ENCODE results near the gene SON.
A peak's percentile ranks its signal among the peaks of the same experiment; 100 is the strongest.
"Not testable (repeated sequence)": the region's sequence is repeated elsewhere in the genome, so short reads cannot be mapped to it uniquely, and the experiment has no call there.

The SON gene, protein sequence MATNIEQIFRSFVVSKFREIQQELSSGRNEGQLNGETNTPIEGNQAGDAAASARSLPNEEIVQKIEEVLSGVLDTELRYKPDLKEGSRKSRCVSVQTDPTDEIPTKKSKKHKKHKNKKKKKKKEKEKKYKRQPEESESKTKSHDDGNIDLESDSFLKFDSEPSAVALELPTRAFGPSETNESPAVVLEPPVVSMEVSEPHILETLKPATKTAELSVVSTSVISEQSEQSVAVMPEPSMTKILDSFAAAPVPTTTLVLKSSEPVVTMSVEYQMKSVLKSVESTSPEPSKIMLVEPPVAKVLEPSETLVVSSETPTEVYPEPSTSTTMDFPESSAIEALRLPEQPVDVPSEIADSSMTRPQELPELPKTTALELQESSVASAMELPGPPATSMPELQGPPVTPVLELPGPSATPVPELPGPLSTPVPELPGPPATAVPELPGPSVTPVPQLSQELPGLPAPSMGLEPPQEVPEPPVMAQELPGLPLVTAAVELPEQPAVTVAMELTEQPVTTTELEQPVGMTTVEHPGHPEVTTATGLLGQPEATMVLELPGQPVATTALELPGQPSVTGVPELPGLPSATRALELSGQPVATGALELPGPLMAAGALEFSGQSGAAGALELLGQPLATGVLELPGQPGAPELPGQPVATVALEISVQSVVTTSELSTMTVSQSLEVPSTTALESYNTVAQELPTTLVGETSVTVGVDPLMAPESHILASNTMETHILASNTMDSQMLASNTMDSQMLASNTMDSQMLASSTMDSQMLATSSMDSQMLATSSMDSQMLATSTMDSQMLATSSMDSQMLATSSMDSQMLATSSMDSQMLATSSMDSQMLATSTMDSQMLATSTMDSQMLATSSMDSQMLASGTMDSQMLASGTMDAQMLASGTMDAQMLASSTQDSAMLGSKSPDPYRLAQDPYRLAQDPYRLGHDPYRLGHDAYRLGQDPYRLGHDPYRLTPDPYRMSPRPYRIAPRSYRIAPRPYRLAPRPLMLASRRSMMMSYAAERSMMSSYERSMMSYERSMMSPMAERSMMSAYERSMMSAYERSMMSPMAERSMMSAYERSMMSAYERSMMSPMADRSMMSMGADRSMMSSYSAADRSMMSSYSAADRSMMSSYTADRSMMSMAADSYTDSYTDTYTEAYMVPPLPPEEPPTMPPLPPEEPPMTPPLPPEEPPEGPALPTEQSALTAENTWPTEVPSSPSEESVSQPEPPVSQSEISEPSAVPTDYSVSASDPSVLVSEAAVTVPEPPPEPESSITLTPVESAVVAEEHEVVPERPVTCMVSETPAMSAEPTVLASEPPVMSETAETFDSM (N-terminal part only)

DNA sequence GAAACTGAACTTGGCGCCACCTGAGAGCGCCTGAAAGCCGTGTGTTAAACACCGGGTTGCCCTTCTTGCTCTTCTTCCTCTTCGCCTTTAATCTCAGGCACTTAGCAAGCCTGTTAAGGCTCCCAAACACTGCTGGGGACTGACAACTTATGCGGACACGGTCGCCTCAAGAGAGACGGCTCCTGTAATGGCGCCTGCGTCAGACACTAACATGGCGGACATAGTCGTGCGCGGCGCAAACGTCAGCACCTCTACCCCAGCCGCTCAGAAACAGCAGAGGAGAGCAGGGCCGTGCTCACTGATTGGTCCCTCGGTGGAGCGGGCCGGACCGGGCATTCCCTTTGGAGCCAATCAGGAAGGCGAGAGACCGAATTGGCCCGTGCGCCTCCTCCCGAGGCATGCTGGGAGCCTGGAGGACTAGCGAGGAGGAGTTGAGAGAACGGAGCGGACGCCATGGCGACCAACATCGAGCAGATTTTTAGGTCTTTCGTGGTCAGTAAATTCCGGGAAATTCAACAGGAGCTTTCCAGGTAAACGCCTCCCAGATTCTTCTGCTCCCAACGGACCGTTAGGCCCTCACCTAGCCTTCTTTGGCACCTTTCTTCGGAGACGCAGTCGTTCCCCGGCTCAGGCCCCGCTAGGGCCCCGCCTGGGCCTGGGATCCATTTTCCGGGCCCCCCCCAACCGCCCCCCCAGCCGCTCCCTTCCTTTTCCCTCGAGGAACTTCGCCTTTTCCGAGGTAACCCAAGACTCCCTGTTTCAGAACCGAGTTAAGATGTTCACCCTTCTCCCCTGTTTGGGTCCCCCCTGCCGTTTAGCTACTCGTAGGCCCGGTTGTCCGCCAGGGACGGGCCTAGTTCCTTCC is at the start of gene SON:
SON (plus strand) TSS at position 399 of the 865 bp plus-strand sequence; CDS start at position 454, 55 bp downstream.
- in situ Hi-C loops (cut with MboI; ENCODE audit: low pct_unique_long_range_greater_than_20kb, low sequenced_read_pairs, unreplicated experiment) = no loop called here
- TF ChIP-seq, protein P1, sequence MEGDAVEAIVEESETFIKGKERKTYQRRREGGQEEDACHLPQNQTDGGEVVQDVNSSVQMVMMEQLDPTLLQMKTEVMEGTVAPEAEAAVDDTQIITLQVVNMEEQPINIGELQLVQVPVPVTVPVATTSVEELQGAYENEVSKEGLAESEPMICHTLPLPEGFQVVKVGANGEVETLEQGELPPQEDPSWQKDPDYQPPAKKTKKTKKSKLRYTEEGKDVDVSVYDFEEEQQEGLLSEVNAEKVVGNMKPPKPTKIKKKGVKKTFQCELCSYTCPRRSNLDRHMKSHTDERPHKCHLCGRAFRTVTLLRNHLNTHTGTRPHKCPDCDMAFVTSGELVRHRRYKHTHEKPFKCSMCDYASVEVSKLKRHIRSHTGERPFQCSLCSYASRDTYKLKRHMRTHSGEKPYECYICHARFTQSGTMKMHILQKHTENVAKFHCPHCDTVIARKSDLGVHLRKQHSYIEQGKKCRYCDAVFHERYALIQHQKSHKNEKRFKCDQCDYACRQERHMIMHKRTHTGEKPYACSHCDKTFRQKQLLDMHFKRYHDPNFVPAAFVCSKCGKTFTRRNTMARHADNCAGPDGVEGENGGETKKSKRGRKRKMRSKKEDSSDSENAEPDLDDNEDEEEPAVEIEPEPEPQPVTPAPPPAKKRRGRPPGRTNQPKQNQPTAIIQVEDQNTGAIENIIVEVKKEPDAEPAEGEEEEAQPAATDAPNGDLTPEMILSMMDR (IDR thresholded peaks at IDR 0.05; ENCODE audit: extremely low read depth, insufficient read depth, missing control alignments) = no peak
- DNase-seq (ENCODE audit: low spot score) = peak; percentile 95

DNA sequence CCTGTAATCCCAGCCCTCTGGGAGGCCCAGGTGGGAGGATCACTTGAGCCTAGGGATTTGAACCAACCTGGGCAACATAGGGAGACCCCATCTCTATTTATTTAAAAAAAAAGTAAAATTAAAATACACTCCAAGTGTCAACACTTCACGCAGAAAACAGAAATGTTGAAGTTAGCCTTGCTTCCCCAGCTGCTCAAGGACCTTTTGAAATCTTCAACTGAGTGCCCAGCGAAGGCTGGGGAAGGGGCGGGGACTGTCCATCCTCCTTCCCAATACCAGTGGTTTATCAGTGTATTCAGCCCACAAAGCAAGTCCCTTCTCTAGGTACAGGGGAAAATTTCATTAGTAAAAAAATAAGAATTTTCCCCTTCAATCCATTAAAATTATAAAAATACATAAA is 49.1 kb upstream of the SON start:
- TF ChIP-seq, protein P1 (IDR thresholded peaks at IDR 0.05; ENCODE audit: extremely low read depth, insufficient read depth, missing control alignments) = no peak
- DNase-seq (ENCODE audit: low spot score) = no peak
- in situ Hi-C loops (cut with MboI; ENCODE audit: low pct_unique_long_range_greater_than_20kb, low sequenced_read_pairs, unreplicated experiment) = no loop called here

DNA sequence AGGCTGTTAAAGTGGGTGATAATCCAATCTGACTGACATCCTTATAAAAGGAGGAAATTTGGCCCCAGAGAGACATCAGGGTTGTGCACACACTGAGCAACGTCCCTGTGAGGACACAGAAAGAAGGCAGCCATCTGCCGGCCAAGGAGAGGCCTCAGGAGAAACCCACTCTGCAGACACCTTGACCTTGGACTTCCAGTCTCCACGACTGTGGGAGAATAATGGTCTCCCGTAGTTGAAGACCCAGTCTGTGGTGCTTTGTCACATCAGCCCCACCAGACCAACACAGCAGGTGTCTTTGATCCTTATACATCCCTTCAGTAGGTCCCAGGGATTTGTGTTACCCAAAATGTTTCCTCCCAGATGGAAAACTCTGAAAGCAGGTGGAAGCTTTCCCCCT is 47.1 kb upstream of the SON start:
- TF ChIP-seq, protein P1 (IDR thresholded peaks at IDR 0.05; ENCODE audit: extremely low read depth, insufficient read depth, missing control alignments) = no peak
- DNase-seq (ENCODE audit: low spot score) = no peak
- in situ Hi-C loops (cut with MboI; ENCODE audit: low pct_unique_long_range_greater_than_20kb, low sequenced_read_pairs, unreplicated experiment) = no loop called here

DNA sequence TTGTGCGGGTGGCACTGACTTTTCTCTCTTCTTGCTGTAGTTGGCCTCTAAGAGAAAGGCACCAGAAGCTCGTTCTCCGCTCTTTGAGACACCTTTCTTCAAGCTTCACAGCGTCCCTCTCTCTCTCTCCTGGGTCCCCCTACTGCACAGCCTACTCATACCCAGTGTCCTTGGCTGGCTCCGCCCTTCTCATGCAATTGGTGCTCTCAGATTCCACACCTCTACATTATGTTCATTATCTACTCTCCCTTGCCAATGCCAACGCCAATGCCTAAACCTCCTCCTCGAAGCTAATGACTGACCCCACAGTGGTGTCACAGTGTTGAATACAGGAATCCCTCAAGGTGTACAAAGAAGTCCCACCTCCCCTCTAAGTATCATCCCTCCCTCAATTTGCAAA is 46.5 kb upstream of the SON start:
- no peak for DNase-seq (ENCODE audit: low spot score)
- in situ Hi-C loops (cut with MboI; ENCODE audit: low pct_unique_long_range_greater_than_20kb, low sequenced_read_pairs, unreplicated experiment) = no loop called here
- TF ChIP-seq, protein P1 (IDR thresholded peaks at IDR 0.05; ENCODE audit: extremely low read depth, insufficient read depth, missing control alignments) = no peak

DNA sequence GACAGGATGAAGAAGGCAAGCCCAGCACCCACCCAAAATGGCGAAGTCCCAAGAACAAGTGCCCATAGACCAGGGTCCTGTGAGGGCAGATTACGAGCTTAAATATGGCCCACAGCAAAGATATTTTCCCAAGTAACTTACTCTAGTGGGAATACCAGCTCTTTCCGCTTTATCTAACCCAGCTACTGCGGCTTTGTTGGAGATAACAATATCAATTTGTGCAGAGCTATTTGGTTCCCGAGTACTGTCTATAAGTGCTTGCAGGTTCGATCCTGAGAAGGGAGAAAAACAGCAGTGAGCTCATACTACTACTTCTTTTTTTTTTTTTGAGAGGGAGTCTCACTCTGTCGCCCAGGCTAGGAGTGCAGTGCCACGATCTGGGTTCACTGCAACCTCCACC is 37.0 kb upstream of the SON start:
- in situ Hi-C loops (cut with MboI; ENCODE audit: low pct_unique_long_range_greater_than_20kb, low sequenced_read_pairs, unreplicated experiment) = no loop called here
- TF ChIP-seq, protein P1 (IDR thresholded peaks at IDR 0.05; ENCODE audit: extremely low read depth, insufficient read depth, missing control alignments) = no peak
- no peak for DNase-seq (ENCODE audit: low spot score)

DNA sequence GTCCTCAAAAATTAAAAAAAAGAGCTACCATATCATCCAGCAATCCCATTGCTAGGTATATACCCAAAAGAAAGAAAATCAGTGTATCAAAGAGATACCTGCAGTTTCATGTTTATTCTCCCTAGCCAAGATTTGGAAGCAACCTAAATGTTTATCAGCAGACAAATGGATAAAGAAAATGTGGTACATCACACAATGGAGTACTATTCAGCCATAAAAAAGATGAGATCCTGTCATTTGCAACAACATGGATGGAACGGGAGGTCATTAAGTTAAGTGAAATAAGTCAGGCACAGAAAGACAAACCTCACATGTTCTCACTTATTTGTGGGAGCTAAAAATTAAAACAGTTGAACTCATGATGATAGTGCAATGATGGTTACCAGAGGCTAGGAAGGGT is 35.8 kb upstream of the SON start:
- in situ Hi-C loops (cut with MboI; ENCODE audit: low pct_unique_long_range_greater_than_20kb, low sequenced_read_pairs, unreplicated experiment); DNase-seq (ENCODE audit: low spot score): not testable (repeated sequence)
